Activated B cell treated with CpG ODN at 0.5 μM for 24 hours (primary cell): ENCODE measurements around the gene ILKAP. TPM values are rescaled to one million over a fixed set of nuclear protein-coding genes. Genes with fewer than 3 reads are reported as not detected.
A peak's percentile ranks its signal among the peaks of the same experiment; 100 is the strongest.

Source experiments
- ATAC-seq: fragments of 200-7000 bp; cut with Tn5 transposase; one replicate; pipeline ENCODE4 v1.10.0; 2021; ENCODE audit warnings: low read depth, mild to moderate bottlenecking, moderate library complexity
- CTCF ChIA-PET: fragments of 350-600 bp; sonication (Branson Sonifier 250); formaldehyde crosslinking; loops from one replicate; lab custom pipeline; 2021; ENCODE audit warnings: antibody characterized with exemption; lab: Charles Lee
- POLR2A ChIA-PET: fragments of 350-600 bp; sonication (Branson Sonifier 250); formaldehyde crosslinking; loops from one replicate; lab custom pipeline; 2021; ENCODE audit warnings: antibody characterized with exemption; lab: Charles Lee
- DNase-seq: peaks from one replicate; pipeline ENCODE4 v3.0.0; 2022
- H3K27ac Mint-ChIP-seq: one replicate; pipeline ENCODE4 v1.8.0; 2020; ENCODE audit warnings: mixed read lengths
- H3K27me3 Mint-ChIP-seq: one replicate; pipeline ENCODE4 v1.8.0; 2021; ENCODE audit warnings: mixed read lengths
- H3K36me3 Mint-ChIP-seq: one replicate; pipeline ENCODE4 v1.8.0; 2021; ENCODE audit warnings: low read depth, mixed read lengths
- H3K4me1 Mint-ChIP-seq: one replicate; pipeline ENCODE4 v1.8.0; 2021; ENCODE audit warnings: mixed read lengths
- H3K4me3 Mint-ChIP-seq: one replicate; pipeline ENCODE4 v1.8.0; 2020; ENCODE audit warnings: mild to moderate bottlenecking, mixed read lengths
- H3K9me3 Mint-ChIP-seq: one replicate; pipeline ENCODE4 v1.8.0; 2020; ENCODE audit warnings: mixed read lengths
- intact Hi-C: fragments of 100-400 bp; cut with micrococcal nuclease; formaldehyde crosslinking; loops from one replicate; pipeline ENCODE4 v1.15.1; 2024
- total RNA-seq: library from RNA; stranded (reverse); gene quantifications from 2 replicates; pipeline ENCODE4 v1.2.3, GENCODE V29; 2022
- TF ChIP-seq, protein P1 (sequence below): fragments of 200-600 bp; IDR thresholded peaks from one replicate; pipeline ENCODE4 v1.8.0; 2022; ENCODE audit warnings: antibody characterized with exemption, mild to moderate bottlenecking

ILKAP gene
- total RNA-seq, 1 donor from 2014 or later = 77.3 TPM

DNA sequence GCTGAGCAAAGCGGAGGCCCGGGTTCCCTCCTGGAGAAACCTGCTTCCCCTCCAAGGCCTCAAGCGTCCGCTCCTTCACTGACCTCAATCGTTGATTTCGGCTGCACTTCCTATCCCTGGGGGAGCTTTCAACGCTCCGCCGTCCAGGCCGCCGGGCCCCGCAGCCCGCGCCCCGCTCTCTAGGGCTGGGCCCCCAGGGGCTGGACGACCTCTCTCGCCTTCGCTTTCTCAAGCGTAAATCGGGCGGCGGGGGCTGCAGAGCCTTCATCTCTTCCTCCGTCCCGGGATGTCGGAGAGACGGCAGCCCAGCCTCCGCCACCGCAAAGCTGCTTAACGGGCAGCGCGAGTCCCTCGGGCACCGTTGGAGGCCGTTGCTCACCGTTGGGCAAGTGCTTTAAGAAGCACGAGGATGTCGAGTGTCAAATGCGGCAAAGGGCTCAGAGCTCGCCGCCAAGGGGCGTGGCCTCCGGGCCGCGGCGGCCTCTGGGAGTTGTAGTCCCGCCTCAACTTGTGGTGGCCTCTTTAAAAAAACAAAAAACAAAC, 27.8 kb upstream of the ILKAP start:
- no peak overlapping the region for H3K27ac Mint-ChIP-seq
- intact Hi-C loops = loop anchor here (1.0 to 10.0 kb wide), 6 partner anchors 9 to 557 kb away; partner anchors contain the start of genes ESPNL, HES6, ILKAP and TRAF3IP1
- peak overlapping the region; percentile 90 for H3K4me3 Mint-ChIP-seq
- TF ChIP-seq, protein P1, sequence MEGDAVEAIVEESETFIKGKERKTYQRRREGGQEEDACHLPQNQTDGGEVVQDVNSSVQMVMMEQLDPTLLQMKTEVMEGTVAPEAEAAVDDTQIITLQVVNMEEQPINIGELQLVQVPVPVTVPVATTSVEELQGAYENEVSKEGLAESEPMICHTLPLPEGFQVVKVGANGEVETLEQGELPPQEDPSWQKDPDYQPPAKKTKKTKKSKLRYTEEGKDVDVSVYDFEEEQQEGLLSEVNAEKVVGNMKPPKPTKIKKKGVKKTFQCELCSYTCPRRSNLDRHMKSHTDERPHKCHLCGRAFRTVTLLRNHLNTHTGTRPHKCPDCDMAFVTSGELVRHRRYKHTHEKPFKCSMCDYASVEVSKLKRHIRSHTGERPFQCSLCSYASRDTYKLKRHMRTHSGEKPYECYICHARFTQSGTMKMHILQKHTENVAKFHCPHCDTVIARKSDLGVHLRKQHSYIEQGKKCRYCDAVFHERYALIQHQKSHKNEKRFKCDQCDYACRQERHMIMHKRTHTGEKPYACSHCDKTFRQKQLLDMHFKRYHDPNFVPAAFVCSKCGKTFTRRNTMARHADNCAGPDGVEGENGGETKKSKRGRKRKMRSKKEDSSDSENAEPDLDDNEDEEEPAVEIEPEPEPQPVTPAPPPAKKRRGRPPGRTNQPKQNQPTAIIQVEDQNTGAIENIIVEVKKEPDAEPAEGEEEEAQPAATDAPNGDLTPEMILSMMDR = no peak
- ATAC-seq (peak; percentile 84), DNase-seq (peak; percentile 76)
- peaks cover 16% of the 10 kb centered on the region for H3K4me1 Mint-ChIP-seq
- ChIA-PET CTCF (interaction anchor here (1.0 kb wide), 1 partner anchor 32 kb away, joined by 4 read pairs; no protein-coding TSS in a partner anchor), POLR2A (interaction anchor here (0.7 to 1.5 kb wide), 3 partner anchors 9 to 171 kb away, joined by 3 to 11 read pairs (median 3); partner anchors contain the start of genes HES6 and SCLY)
- no peaks in the 10 kb centered on the region for H3K36me3 Mint-ChIP-seq
- H3K27me3 Mint-ChIP-seq = peaks cover 17% of the 10 kb centered on the region
- no peaks in the 10 kb centered on the region for H3K9me3 Mint-ChIP-seq

DNA sequence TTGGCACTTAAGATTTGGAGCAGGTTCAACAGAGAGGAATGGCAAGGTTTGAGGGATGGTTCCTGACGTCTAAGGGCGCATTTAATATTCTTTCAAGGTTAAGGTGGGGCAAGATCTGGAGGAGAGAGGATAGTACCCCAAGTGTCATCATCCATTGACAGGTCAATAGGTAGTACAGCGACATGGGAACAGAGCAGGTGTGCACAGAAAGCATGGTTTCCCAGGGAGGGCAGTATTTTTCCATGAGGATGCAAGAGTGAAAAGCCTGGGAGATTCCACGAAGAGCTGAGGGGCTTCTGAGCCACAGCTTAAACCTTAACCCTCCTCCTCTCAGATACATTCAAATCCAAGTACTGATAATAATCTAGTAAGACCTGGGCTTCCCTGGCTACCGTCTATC, 27.2 kb upstream of the ILKAP start:
- Mint-ChIP-seq H3K4me3 (peak overlapping the region; percentile 90), H3K27ac (no peak overlapping the region), H3K27me3 (peaks cover 16% of the 10 kb centered on the region), H3K36me3 (no peaks in the 10 kb centered on the region), H3K9me3 (no peaks in the 10 kb centered on the region), H3K4me1 (peaks cover 16% of the 10 kb centered on the region)
- ATAC-seq = no peak
- ChIA-PET POLR2A (interaction anchor here (0.7 to 1.5 kb wide), 3 partner anchors 9 to 170 kb away, joined by 3 to 11 read pairs (median 3); partner anchors contain the start of genes HES6 and SCLY), CTCF (no interaction called here)
- intact Hi-C loops = loop anchor here (1.0 to 10.0 kb wide), 6 partner anchors 10 to 556 kb away; partner anchors contain the start of genes ESPNL, HES6, ILKAP and TRAF3IP1
- DNase-seq = no peak
- TF ChIP-seq, protein P1 = no peak

DNA sequence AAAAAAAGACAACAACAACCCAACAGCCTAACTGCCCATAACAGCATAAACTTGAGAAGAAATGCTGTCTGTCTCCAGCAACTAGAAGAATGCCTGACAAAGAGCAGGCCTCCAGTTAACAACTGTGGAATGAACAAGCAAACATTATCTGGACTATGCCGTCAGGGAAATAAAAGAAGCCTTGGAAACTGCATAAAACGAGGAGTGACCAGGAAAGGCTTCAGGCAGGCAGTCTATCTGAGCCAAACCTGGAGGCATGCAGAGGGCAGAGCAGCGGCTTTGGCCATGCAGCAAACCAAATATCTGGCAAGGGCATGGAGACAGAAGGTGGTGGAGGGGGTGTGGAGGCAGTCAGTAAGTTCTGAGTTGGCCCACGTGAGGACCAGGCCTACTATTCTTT, 25.2 kb upstream of the ILKAP start:
- ATAC-seq (no peak), DNase-seq (no peak)
- TF ChIP-seq, protein P1 = no peak
- Mint-ChIP-seq H3K4me3 (no peak overlapping the region), H3K4me1 (peaks cover 13% of the 10 kb centered on the region), H3K36me3 (peaks cover 3% of the 10 kb centered on the region), H3K9me3 (no peaks in the 10 kb centered on the region), H3K27ac (no peak overlapping the region), H3K27me3 (peaks cover 5% of the 10 kb centered on the region)
- intact Hi-C loops = no loop called here
- CTCF ChIA-PET = no interaction called here
- POLR2A ChIA-PET = no interaction called here

DNA sequence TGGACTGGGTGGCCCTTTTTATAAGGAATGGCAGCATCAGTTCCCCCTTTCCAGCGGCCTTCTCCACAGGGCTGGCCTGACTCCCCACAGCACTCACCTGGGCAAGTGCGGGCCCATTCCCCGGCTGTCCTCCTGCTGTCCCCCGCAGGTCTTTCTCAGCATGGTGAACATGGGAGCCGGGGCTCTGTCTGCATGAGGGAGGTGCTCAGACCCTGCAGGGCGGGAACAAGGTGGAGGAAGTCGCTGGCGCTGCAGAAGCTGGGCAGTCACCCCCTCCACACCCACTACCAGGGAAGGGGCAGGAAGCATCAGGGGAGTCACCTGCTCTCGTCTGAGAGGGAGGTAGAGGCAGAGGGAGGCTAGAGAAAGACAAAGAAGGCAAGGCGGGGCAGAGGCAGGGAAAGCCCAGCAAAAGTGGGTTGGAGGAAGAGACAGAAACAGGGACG, 24.1 kb upstream of the ILKAP start:
- Mint-ChIP-seq H3K36me3 (peaks cover 3% of the 10 kb centered on the region), H3K4me3 (no peak overlapping the region), H3K27ac (no peak overlapping the region), H3K9me3 (no peaks in the 10 kb centered on the region), H3K27me3 (peaks cover 2% of the 10 kb centered on the region), H3K4me1 (peaks cover 13% of the 10 kb centered on the region)
- CTCF ChIA-PET = no interaction called here
- TF ChIP-seq, protein P1 = no peak
- POLR2A ChIA-PET = no interaction called here
- DNase-seq (no peak), ATAC-seq (no peak)
- intact Hi-C loops = no loop called here

DNA sequence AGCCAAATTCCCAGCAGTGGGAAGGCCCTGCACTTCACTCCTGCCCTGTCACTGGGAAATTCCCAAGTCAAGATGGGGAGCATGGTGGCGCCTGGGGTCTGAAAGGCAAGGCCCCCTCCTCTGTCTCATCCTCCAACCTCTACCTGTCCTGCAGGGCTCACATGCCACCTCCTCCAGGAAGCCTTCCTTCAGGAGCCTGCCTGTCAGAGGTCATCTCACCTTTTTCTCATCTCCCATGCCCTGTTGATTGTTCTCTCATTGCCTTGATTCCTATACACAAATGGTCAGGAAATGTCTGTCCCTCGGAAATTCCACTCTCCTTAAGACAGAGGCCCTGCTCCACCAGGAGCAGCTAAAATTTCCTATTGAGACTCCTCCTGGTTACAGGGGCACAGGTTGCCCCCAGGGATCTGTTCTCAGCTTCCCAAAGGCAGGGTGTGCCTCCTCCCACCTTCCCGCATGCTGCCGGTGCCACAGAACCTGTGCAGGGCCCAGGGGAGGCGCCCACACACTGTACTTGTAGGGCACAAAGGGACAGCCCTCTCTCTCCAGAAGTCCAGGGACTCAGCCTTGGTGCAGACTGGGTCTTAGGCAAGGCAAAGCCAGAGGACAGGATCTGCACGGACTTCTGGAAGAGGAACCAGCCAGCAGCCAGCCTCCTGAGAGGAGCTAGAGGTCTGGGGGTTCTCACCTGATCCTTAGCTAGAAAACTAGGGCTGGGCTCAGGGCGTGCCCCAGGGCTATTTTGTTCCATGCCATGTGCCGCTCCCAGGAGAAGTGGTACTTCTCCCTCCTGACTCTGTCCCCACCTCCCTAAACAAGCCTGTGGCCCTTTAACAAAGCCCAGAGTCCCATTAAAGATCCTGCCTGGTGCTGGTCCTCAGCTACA, 23.4 kb upstream of the ILKAP start:
- ChIA-PET POLR2A (interaction anchor here (1.0 kb wide), 1 partner anchor 23 kb away, joined by 3 read pairs; no protein-coding TSS in a partner anchor), CTCF (no interaction called here)
- Mint-ChIP-seq H3K4me1 (peaks cover 12% of the 10 kb centered on the region), H3K27ac (no peak overlapping the region), H3K4me3 (no peak overlapping the region), H3K9me3 (no peaks in the 10 kb centered on the region), H3K27me3 (peaks cover 2% of the 10 kb centered on the region), H3K36me3 (peaks cover 3% of the 10 kb centered on the region)
- intact Hi-C loops = no loop called here
- TF ChIP-seq, protein P1 = no peak
- DNase-seq (no peak), ATAC-seq (no peak)
